ENCODE data around the gene RNF187. TPM values are rescaled to one million over a fixed set of nuclear protein-coding genes. Genes with fewer than 3 reads are reported as not detected.

Gene RNF187
- polyA plus RNA-seq, 10 donors: 43.9 to 66.2 (median 55.0) TPM

GRCh38 chr1:228542981-228543380 lies 55.8 kb downstream of the RNF187 start:
- DNase-seq: no peak

GRCh38 chr1:228543396-228543795 lies 56.2 kb downstream of the RNF187 start:
- DNase-seq: no peak

GRCh38 chr1:228544021-228544850 lies 57.1 kb downstream of the RNF187 start:
- DNase-seq: no peak

- DNase-seq: no peak
Observed at GRCh38 chr1:228544921-228545591, 57.9 kb downstream of the RNF187 start.

Other genes with a start within 250 kb of the RNF187 start
- gene TRIM11, start 80.5 kb upstream of the RNF187 start, polyA plus RNA-seq (ENCODE audit: insufficient read length in 10 of 10): 1 to 10 TPM; 4.3 to 9.2 (median 6.2) TPM
- gene TRIM17, start 70.5 kb upstream of the RNF187 start, polyA plus RNA-seq (ENCODE audit: insufficient read length in 10 of 10): 1 to 10 TPM in 2 of 10 donors, under 1 TPM in 8; 0.41 to 1.1 (median 0.63) TPM
- 10 to 100 TPM; 18.9 to 23.9 (median 21.2) TPM for gene RHOU, start 248.1 kb downstream of the RNF187 start, polyA plus RNA-seq (ENCODE audit: insufficient read length in 10 of 10)